ENCODE data around the gene DCPS.

Gene DCPS

DNA sequence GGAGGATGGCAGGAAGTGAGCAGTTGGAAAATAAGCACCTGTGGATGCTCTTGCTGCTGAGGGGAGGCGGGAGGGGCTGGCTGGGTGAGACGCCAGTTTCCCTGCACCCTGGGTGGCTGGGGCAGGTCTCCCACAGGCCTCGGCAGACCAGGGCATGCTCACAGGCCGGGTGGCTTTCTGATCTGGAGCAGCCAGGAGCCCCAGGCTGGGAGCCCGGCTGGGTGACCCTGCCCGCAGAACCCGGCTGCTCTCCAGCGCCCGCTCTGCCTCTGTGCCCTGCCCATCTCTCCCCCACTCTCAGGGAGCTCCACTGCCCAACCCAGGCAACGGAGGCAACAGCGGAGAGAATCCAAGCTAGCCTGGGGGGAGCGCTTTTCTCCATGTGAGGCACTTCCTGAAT, 24.6 kb downstream of the DCPS start:
- no peak for DNase-seq (ENCODE audit: low spot score)

DNA sequence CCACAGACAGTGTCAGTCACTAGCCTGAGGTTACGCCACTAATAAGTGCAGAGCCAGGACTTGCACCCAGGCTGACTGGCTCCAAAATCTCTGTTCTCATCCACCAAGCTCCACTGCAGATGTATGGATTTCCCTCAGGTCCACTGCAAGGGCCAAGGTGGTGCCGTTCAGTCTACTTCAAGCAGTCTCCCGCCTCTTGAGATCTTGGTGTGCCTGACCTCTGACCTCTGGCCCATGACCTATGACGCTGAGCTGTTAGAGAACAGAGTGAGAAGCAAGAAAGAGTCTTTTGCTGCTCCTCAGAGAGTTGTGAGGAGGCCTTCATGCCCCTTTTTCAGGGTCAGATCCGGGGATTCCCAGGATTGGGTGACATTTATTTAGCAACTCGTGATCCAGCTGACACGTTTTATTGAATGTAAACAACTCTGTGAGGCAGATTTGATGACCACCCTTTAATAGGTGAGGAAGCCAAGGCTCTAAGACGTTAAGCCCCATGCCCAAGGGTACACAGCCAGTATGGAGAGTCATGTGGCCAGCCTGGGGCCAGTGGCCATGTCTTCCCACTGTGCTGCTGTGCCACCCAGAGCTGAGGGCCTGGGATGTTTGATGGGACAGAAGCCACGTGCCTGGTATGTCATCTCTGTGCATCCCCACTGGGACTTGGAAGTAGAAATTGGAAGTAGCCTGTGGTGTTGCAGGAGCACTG, 25.2 kb downstream of the DCPS start:
- no peak for DNase-seq (ENCODE audit: low spot score)

- no peak for DNase-seq (ENCODE audit: low spot score)
Observed at GRCh38 chr11:126329644-126330211, 25.9 kb downstream of the DCPS start.

- no peak for DNase-seq (ENCODE audit: low spot score)
Observed at GRCh38 chr11:126331286-126331685, 27.4 kb downstream of the DCPS start.

GRCh38 chr11:126332221-126332711, 28.4 kb downstream of the DCPS start:
- DNase-seq (ENCODE audit: low spot score): peak; percentile 95

DNA sequence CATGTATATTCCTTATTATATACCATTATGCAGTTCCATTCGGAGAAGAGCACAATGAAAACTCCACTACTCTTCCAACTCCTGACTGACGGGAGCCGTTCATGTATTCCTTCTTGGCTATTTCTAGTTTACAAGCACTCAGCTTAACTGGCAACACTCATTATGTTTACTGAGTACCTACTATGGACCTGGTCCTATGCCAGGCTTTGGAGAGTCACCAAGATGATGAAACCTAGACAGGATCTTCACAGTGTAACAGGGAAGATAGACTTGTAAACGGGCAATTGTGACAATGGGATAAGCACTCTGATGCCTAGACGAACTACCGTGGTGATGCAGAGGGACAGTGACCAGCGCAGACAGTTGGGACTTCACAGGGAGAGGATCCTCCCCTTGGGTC, 29.3 kb downstream of the DCPS start:
- no peak for DNase-seq (ENCODE audit: low spot score)

GRCh38 chr11:126334659-126335462, 31.0 kb downstream of the DCPS start:
- DNase-seq (ENCODE audit: low spot score): peak; percentile 68

DNA sequence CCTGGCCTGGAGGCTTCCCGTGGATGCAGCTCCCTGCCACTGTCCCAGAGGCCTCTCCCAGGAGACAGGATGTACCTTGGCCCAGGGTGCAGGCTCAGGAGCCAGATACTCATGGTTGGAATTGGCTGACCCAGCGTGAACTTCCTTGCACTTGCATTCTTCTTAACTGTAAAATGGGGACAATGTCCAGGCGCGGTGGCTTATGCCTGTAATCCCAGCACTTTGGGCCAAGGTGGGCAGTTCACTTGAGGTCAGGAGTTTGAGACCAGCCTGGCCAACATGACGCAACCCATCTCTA, 31.6 kb downstream of the DCPS start:
- DNase-seq (ENCODE audit: low spot score): no peak

DNA sequence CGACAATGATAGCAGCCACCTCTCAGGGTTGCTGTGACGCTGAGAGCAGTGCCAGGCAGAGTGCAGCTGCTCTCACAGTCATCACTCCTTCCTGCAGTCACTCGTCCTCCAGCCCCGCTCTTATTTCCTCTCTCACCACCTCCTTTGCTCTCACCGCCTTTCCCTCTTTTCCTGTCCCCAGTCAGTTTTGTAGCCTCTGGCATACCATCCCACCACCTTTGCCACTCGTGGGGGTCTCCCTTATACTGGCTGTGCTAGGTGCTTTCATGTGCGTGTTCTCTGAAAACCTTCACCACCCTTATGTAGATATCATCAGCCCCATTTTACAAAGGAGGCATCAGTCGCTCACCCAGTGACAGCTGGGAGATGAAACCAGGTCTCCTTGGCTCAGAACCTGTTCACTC, 32.3 kb downstream of the DCPS start:
- DNase-seq (ENCODE audit: low spot score): no peak

GRCh38 chr11:126336671-126337101, 32.8 kb downstream of the DCPS start:
- no peak for DNase-seq (ENCODE audit: low spot score)

DNA sequence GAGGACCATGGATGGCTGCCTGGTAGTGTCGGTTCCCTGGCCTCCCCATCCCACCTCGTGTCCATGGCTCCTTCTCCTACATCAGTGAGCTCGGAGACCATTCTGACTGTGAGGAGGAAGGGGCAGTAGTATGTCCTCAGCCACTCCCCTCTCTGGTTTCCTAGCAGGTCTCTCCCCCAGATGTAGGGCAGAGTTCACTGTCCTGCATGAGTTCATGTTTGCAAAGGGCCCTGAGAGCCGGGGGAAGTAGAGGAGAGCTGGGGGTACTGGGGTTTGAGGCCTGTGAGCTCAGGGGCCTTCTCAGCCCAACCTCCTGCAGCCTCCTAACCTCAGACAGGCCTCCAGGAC, 33.2 kb downstream of the DCPS start:
- no peak for DNase-seq (ENCODE audit: low spot score)

DNA sequence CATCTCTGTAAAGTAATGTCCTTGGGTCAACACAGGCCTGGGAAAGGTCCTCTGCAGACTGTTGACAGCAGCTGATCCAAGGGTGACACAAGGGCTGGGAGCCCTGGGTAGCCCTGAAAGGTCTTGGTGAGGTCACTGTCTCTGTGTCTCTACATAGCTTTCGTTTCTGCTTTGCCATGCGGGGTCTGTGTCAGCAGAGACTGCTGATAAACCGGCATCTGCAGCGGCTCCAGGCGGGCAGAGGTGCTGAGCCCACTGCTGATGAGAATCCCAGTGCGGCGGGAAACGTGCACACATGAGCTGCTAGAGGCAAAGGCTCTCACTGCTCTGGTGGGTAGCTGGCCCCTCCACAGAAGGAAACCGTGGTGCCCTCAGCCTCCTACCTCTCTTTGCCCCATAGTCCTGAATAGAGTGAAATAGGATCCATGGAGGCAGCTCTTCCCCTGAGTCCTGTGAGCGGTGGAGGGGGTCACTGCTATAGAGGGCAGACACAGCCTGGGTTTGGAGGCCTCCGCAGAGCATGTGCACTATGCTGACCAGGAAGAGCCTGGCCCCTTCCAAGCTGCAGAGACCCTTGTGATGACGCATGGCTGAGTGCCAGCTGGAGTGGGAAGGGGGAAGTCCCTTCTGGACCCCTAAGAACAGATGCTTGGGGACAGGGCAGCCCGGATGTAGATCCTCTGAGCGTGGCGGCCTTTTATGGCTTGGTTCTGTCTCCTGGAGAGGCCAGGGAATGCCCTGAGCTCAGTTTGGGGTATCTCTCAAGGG, 33.8 kb downstream of the DCPS start:
- no peak for DNase-seq (ENCODE audit: low spot score)

- DNase-seq (ENCODE audit: low spot score): no peak
Observed at GRCh38 chr11:126338346-126339055, 34.6 kb downstream of the DCPS start.

DNA sequence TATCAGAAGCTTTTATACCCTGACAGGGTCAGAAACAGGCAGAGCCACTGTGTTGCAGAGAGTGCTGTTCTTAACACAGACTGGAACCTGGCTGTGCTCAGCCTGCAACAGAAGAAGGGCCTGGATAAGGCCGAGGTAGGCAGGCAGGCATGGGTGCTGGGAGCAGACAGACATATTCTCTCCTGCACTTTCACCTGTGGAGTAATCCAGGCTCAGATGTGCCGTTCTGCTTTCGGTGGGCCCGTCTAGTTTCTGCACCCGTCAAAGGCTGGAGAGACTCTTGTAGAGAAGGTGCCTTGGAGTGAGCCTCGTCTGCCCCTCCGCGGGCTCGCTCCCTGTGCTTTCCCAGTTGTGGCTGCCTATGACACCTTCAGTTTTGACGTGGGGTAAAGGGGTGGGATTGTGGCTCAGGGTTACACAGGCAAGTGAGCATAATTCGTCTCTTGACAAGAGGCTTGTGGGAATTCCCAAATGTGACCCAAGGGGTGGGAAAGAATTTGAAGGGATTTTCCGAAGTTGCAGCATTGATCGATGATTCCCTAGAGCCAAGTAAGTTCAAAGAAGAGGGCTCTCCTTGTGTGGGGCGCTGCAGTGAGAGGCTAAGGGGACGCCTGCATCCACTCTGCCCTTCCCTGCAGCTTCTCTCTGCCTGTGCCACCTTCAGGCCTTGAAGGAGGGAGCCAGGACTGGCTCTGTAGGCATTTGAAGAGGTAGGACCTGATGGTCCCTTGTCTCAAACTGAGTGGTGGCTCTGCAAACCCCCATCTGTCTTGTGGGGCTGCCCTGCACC, 35.4 kb downstream of the DCPS start:
- no peak for DNase-seq (ENCODE audit: low spot score)

- no peak for DNase-seq (ENCODE audit: low spot score)
Observed at GRCh38 chr11:126339863-126340434, 36.1 kb downstream of the DCPS start.

GRCh38 chr11:126340960-126341606, 37.2 kb downstream of the DCPS start:
- DNase-seq (ENCODE audit: low spot score): no peak

DNA sequence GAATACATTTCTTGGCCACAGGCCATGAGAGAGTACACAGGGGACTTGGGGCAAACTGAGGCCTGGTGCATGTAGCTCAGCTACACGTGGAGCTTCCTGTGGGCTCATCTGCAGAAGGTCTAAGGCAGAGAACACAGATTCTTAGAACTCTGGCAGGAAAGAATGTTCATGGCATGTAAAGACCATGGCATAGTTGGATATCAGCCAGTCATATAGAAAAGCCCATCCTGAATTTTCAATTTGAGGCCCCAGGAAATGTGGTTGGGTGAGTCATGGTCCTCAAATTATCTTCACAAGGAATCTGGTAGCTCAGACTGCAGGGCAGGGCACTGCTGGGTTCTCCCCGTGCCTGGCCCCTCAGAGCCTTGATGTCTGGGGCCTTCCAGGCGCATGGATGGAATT, 37.9 kb downstream of the DCPS start:
- peak; percentile 59 for DNase-seq (ENCODE audit: low spot score)

GRCh38 chr11:126343051-126343450, 39.2 kb downstream of the DCPS start:
- DNase-seq (ENCODE audit: low spot score): no peak

DNA sequence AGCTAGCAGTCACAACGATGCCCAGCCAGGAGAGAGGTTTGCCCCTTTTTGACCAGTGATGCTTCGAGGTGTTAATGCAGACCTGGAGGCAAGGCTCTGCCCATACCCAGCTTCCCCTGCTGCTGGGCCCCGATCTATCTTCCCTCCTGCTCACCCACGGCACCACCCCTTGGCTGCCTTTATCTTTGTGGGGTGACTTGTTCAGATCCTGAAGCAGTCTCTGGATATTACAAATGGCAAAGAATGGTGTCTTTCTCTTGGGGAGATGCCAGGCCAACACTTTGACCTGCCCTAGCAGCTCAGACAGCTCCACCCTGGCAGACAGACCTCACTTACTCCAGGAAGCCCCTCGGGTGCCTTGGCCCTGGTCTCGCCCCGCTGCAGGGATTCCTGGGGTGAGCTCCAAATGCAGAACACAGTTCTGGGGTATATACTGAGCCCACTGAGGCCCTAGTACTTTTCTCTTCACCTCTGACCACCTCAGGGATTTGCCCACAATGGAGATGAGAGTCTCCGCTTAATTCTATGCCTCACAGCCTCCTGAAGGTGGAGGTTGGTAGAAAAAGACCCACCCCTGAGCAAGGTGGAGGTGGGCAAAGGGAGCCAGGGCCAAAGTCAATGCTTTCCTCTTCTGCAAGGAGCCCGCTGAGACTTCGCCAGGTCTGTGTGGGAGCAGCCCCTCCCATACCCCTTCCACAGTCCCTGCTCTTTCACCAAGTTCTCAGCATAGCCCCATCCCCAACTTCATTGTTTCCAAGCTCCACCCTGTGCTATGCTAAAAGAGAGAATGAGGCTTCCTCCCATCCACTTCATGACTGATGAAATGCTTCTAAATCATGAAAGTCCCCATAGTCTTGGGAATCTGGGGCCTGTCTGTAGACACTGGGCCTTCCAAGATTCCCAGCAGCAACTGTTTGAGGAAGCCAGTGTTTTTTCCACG, 40.6 kb downstream of the DCPS start:
- DNase-seq (ENCODE audit: low spot score): no peak
